Keratinocyte (primary cell): ENCODE data around the gene MSI2. TPM values are rescaled to one million over a fixed set of nuclear protein-coding genes. Genes with fewer than 3 reads are reported as not detected.

ENCODE experiments used
- DNase-seq: peaks from one replicate; pipeline ENCODE4 v3.0.0-alpha.2; 2011; ENCODE audit warnings: low read depth, missing footprints, low spot score
- FAIRE-seq: peaks from 2 replicates; lab custom pipeline; 2011; peaks lifted over from hg19 to GRCh38; lab: Jason Lieb, UNC
- H2AFZ ChIP-seq: 2 replicates; pipeline ENCODE4 v1.6.0; 2012; ENCODE audit warnings: low read length, control low read depth, inconsistent platforms; ENCODE audit not compliant: control insufficient read depth
- H3K27ac ChIP-seq: 2 replicates; pipeline ENCODE4 v1.5.1; 2011; ENCODE audit warnings: low read length; ENCODE audit not compliant: control insufficient read depth, insufficient read depth
- H3K27me3 ChIP-seq: 3 replicates; pipeline ENCODE4 v1.6.0; 2011; ENCODE audit warnings: low read length; ENCODE audit not compliant: control insufficient read depth, insufficient read depth; ENCODE audit errors: extremely low read depth
- H3K36me3 ChIP-seq, 2 experiments: 2 replicates in 1 of 2; 3 replicates in 1 of 2; pipeline ENCODE4 v1.5.1; 2011; ENCODE audit warnings: low read length in 2 of 2, mild to moderate bottlenecking in 1 of 2; ENCODE audit not compliant: control insufficient read depth in 2 of 2, insufficient read depth in 2 of 2; ENCODE audit errors: extremely low read depth in 1 of 2
- H3K4me1 ChIP-seq: 3 replicates; pipeline ENCODE4 v1.5.1; 2011; ENCODE audit warnings: low read length; ENCODE audit not compliant: control insufficient read depth, insufficient read depth; ENCODE audit errors: extremely low read depth
- H3K4me2 ChIP-seq: 3 replicates; pipeline ENCODE4 v1.6.0; 2011; ENCODE audit warnings: low read depth, low read length; ENCODE audit not compliant: control insufficient read depth, insufficient read depth; ENCODE audit errors: extremely low read depth
- H3K4me3 ChIP-seq, 3 experiments: fragments of 200-600 bp in 1 of 3; sonication (generic) in 1 of 3; 2 replicates in 2 of 3; 3 replicates in 1 of 3; pipeline ENCODE4 v1.5.1; 2011 to 2016; ENCODE audit warnings: low read length in 3 of 3, mild to moderate bottlenecking in 3 of 3, control low read depth in 2 of 3, inconsistent platforms in 1 of 3, low read depth in 1 of 3, mixed read lengths in 1 of 3, mixed run types in 1 of 3, moderate library complexity in 1 of 3; ENCODE audit not compliant: control insufficient read depth in 2 of 3, insufficient read depth in 2 of 3; ENCODE audit errors: extremely low read depth in 1 of 3
- H3K79me2 ChIP-seq: 2 replicates; pipeline ENCODE4 v1.6.0; 2012; ENCODE audit warnings: low read length; ENCODE audit not compliant: control insufficient read depth, insufficient read depth
- H3K9ac ChIP-seq: 3 replicates; pipeline ENCODE4 v1.6.0; 2011; ENCODE audit warnings: low read length; ENCODE audit not compliant: control insufficient read depth, insufficient read depth; ENCODE audit errors: extremely low read depth
- H3K9me1 ChIP-seq: 3 replicates; pipeline ENCODE4 v1.6.0; 2011; ENCODE audit warnings: low read length; ENCODE audit not compliant: control insufficient read depth, insufficient read depth; ENCODE audit errors: extremely low read depth
- H3K9me3 ChIP-seq: 2 replicates; pipeline ENCODE4 v1.5.1; 2012; ENCODE audit warnings: low read depth, low read length; ENCODE audit not compliant: control insufficient read depth
- H4K20me1 ChIP-seq: 3 replicates; pipeline ENCODE4 v1.6.0; 2011; ENCODE audit warnings: low read length; ENCODE audit not compliant: control insufficient read depth, insufficient read depth; ENCODE audit errors: extremely low read depth
- CTCF ChIP-seq, 3 experiments: IDR thresholded peaks in 1 of 3; conservative IDR thresholded peaks in 1 of 3; optimal IDR thresholded peaks in 1 of 3; 2 replicates in 2 of 3; 3 replicates in 1 of 3; pipeline versions ENCODE3 to v1.5.1; 2011; ENCODE audit warnings: low read length in 3 of 3, mild to moderate bottlenecking in 3 of 3, moderate library complexity in 2 of 3, control low read depth in 1 of 3, inconsistent platforms in 1 of 3; ENCODE audit not compliant: insufficient read depth in 2 of 3; ENCODE audit errors: extremely low read depth in 1 of 3
- EZH2 ChIP-seq: IDR thresholded peaks from one replicate; pipeline ENCODE4 v1.6.1; 2012; ENCODE audit warnings: inconsistent platforms, mild to moderate bottlenecking, low read length, moderate library complexity
- dilution Hi-C: fragments of 300-500 bp; cut with MboI; formaldehyde crosslinking; loops from one replicate; pipeline ENCODE4 v1.7.0; 2020; ENCODE audit warnings: low sequenced_read_pairs; ENCODE audit not compliant: extremely low pct_ligation_motif_present
- polyA plus RNA-seq, 5 experiments: library from polyadenylated mRNA; depleted of rRNA in 3 of 5; stranded (reverse) in 3 of 5; stranded (forward) in 1 of 5; unstranded in 1 of 5; fragments of >200 nt; gene quantifications; 1 replicate in 1 of 5; 2 replicates in 3 of 5; 3 replicates in 1 of 5; pipeline versions ENCODE4 v1.2.1 to v1.2.3, GENCODE V29; 2011 to 2012; ENCODE audit warnings: missing spikeins in 2 of 5, low read depth in 1 of 5, low replicate concordance in 1 of 5

MSI2 gene
- polyA plus RNA-seq, 1 donor (not counting 4 experiments of a cell fraction or from before 2014, with no cell fraction given), result 22.3 TPM

DNA sequence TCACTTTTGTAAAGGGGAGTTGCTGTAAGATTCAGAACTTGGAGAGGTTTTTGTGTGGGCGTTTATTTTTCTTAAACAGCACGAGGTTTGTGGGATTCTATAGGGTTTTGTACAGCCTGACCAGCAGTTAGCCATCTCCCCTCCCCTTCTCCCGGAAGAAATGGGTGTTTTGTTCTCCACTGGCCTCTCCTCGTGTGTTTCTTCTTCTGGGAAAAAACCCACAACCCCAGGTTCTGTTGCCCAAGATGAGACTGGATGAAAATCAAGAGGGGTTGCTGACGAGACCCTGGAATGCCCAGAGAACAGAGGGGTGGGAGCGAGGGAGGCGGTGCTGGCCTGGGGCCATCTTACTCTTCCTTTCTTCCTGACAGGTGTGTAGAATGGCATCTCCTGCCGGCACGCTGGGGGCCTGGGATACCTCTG lies 186.1 kb downstream of the MSI2 start:
- H2AFZ ChIP-seq, result no peak overlapping the region
- dilution Hi-C loops, result no loop called here
- H3K9me1 ChIP-seq, result no peaks in the 10 kb centered on the region
- no peak overlapping the region for H3K4me3 ChIP-seq
- no peak overlapping the region for H3K27ac ChIP-seq
- no peaks in the 10 kb centered on the region for H3K36me3 ChIP-seq
- H3K27me3 ChIP-seq, result no peaks in the 10 kb centered on the region
- H3K9me3 ChIP-seq, result peaks cover 3% of the 10 kb centered on the region
- H3K9ac ChIP-seq, result peak overlapping the region; percentile 64
- H4K20me1 ChIP-seq, result no peaks in the 10 kb centered on the region
- H3K79me2 ChIP-seq, result no peaks in the 10 kb centered on the region
- no peak for FAIRE-seq
- peaks cover 32% of the 10 kb centered on the region for H3K4me1 ChIP-seq
- no peak for DNase-seq
- TF ChIP-seq CTCF (optimal IDR thresholded peaks at IDR 0.05 in 1 of 3, IDR thresholded peaks at IDR 0.05 in 1 of 3, conservative IDR thresholded peaks at IDR 0.05 in 1 of 3; ENCODE audit: extremely low read depth in 1 of 3, insufficient read depth in 2 of 3, low read length in 3 of 3) (no peak), EZH2 (no peak)
- no peak overlapping the region for H3K4me2 ChIP-seq

DNA sequence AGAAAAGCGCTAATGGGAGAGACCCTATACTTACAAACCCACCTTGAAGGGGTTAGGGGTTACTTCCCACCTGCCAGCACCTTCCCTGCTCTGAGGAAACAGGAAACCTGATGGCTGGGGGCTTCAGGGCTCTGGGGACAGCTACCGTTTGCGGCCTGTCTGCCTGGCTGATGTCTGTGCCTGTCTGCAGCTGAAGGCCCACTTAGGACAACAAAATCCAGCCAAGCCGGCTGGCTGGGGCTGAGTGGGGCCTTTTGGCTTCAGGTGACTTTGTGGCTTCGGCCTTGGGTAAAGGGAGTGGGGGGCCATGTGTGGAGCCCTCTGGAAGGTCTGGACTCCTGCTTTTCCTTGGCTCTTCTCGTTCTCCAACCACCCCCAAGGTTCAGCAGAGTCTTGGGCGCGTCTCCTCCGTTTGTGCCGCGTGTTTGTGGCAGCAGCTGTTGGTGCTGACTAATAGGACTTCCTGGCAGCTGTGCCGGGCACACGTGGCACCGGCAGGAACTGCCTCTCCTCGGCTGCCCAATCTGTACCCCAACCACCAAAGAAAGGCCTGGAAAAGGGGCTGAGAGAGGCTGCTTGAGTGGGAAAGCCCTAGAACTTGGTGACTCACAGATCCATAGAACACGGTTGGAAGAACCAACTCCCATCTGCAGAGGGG lies 186.7 kb downstream of the MSI2 start:
- peak overlapping the region; percentile 37 for H3K27ac ChIP-seq
- no peak for FAIRE-seq
- H3K36me3 ChIP-seq, result no peaks in the 10 kb centered on the region
- no peaks in the 10 kb centered on the region for H3K27me3 ChIP-seq
- TF ChIP-seq EZH2 (no peak), CTCF (optimal IDR thresholded peaks at IDR 0.05 in 1 of 3, IDR thresholded peaks at IDR 0.05 in 1 of 3, conservative IDR thresholded peaks at IDR 0.05 in 1 of 3; ENCODE audit: extremely low read depth in 1 of 3, insufficient read depth in 2 of 3, low read length in 3 of 3) (no peak)
- H3K4me3 ChIP-seq, result no peak overlapping the region
- H2AFZ ChIP-seq, result peak overlapping the region; percentile 45
- H3K9ac ChIP-seq, result peak overlapping the region; percentile 64
- H3K4me1 ChIP-seq, result peaks cover 32% of the 10 kb centered on the region
- H3K9me3 ChIP-seq, result peaks cover 3% of the 10 kb centered on the region
- H4K20me1 ChIP-seq, result no peaks in the 10 kb centered on the region
- no peaks in the 10 kb centered on the region for H3K79me2 ChIP-seq
- H3K9me1 ChIP-seq, result no peaks in the 10 kb centered on the region
- dilution Hi-C loops, result no loop called here
- peak; percentile 21 for DNase-seq
- peak overlapping the region; percentile 55 for H3K4me2 ChIP-seq
